GM18519 (cell line): ENCODE measurements around the gene ARHGEF17.

ENCODE experiments used
- ATAC-seq: cut with Tn5 transposase; IDR thresholded peaks from one replicate; pipeline ENCODE4 v1.9.1; 2021; ENCODE audit warnings: mild to moderate bottlenecking, moderate library complexity; ENCODE audit not compliant: unreplicated experiment, low FRiP score

Gene ARHGEF17

GRCh38 chr11:73325036-73325981 lies 17.2 kb downstream of the ARHGEF17 start:
- peak; percentile 44 for ATAC-seq

- ATAC-seq = no peak
These were observed 19.1 kb downstream of the ARHGEF17 start for GRCh38 chr11:73326929-73327811.

- no peak for ATAC-seq
These were observed 19.8 kb downstream of the ARHGEF17 start for GRCh38 chr11:73327812-73328364.

GRCh38 chr11:73330569-73331093 lies 22.6 kb downstream of the ARHGEF17 start:
- no peak for ATAC-seq

- no peak for ATAC-seq
These were observed 23.3 kb downstream of the ARHGEF17 start for GRCh38 chr11:73331138-73331916.

GRCh38 chr11:73333173-73333572 lies 25.1 kb downstream of the ARHGEF17 start:
- ATAC-seq = no peak

- ATAC-seq = no peak
These were observed 25.7 kb downstream of the ARHGEF17 start for GRCh38 chr11:73333640-73334383.

- ATAC-seq = no peak
These were observed 26.5 kb downstream of the ARHGEF17 start for GRCh38 chr11:73334384-73335203.

- ATAC-seq = no peak
These were observed 27.3 kb downstream of the ARHGEF17 start for GRCh38 chr11:73335204-73335923.

- ATAC-seq = no peak
These were observed 29.8 kb downstream of the ARHGEF17 start for GRCh38 chr11:73337846-73338245.

- no peak for ATAC-seq
These were observed 30.2 kb downstream of the ARHGEF17 start for GRCh38 chr11:73338279-73338678.

- ATAC-seq = no peak
These were observed 32.1 kb downstream of the ARHGEF17 start for GRCh38 chr11:73340164-73340563.

- ATAC-seq = no peak
These were observed 34.6 kb downstream of the ARHGEF17 start for GRCh38 chr11:73342633-73343032.

- ATAC-seq = no peak
These were observed 35.2 kb downstream of the ARHGEF17 start for GRCh38 chr11:73343076-73343873.

GRCh38 chr11:73344191-73344607 lies 36.1 kb downstream of the ARHGEF17 start:
- ATAC-seq = no peak

- no peak for ATAC-seq
These were observed 37.5 kb downstream of the ARHGEF17 start for GRCh38 chr11:73345481-73346160.
